ENCODE measurements around the gene PARVG.
A peak's percentile ranks its signal among the peaks of the same experiment; 100 is the strongest.

PARVG gene

DNA sequence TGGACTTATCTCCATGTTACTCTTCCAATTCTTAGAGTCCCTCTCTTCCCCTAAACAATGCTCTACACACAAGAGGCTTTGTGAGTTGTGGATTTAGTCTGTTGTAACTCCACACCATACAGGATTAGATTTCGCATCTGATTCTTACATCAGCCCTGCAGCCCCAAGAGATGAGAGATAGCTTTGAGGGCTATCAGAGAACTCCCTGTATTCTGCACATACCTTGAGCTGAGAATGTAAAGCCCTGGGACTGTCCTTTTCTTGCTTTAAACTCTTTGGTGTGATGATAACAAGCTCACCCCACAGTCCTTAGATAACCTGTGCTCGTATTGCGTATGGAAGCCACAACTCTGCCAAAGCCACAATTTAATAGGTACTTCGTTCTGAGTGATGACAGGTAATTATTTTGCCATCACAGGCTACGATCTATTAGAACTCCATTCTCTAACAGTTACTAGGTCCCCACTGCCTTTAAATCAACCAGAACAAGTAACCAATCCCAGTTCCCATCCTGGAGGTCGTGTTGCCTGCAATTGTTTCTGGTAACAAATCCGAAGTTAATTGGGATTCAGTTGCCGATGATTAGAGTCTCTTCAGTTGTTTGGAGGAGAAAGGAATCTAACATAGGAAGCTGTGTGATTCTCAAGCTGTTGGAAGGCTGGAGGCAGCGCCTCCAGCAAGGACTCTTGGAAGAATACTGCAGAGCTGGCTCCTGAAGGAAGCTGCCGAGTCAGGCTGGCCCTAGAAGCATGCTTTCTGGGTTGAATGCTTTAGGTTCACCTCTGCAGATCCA is 1.3 kb upstream of the PARVG start:
- no peak for TF ChIP-seq GATA1 (IDR thresholded peaks at IDR 0.05; ENCODE audit: low read depth, low read length)
- TF ChIP-seq POLR2A (IDR thresholded peaks at IDR 0.05; ENCODE audit: low read length), result no peak
- no peak for DNase-seq

DNA sequence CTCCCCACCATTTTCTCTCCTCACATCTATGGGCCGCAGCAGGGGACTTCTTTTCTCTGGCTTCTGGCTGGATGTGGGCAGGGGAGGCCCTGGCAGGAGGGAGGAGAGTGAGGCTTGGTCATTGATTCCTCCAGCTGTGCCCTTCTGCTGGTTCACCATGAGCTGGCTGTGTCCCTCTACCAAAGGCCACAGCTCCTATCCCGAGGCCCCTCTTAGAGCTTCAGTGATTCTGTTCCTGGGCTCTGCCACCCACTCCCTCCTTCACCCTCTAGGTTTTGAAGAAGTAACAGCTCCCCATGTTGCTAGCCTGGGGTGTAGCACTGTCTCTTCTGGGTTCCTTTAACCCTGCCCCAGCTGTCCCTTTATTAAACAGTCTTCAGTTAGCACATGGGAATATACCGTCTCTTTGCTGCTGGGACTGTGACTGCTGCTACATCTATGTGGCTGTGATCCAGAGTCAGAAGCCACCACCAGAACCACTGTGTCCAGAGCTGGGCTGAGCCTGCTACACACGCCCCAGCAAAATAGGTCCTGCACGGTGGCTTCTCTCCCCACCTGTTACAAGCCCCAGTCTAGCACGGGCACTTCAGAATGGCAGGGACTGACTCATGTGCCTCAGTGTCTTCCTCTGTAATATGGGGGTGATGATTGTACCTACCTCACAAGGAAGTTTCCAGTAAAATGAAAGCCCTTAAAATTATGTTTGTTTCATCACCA is 578 bp upstream of the PARVG start:
- no peak for DNase-seq
- no peak for TF ChIP-seq POLR2A (IDR thresholded peaks at IDR 0.05; ENCODE audit: low read length)
- TF ChIP-seq GATA1 (IDR thresholded peaks at IDR 0.05; ENCODE audit: low read depth, low read length), result no peak

GRCh38 chr22:44181033-44181911 is 547 bp downstream of the PARVG start:
- TF ChIP-seq POLR2A (IDR thresholded peaks at IDR 0.05; ENCODE audit: low read length) (no peak), GATA1 (IDR thresholded peaks at IDR 0.05; ENCODE audit: low read depth, low read length) (no peak)
- DNase-seq, result peak in 1 of 2 experiments; percentile 9

- TF ChIP-seq POLR2A (IDR thresholded peaks at IDR 0.05; ENCODE audit: low read length) (no peak), GATA1 (IDR thresholded peaks at IDR 0.05; ENCODE audit: low read depth, low read length) (no peak)
- no peak for DNase-seq
Observed at GRCh38 chr22:44181912-44182587, 1.3 kb downstream of the PARVG start.

GRCh38 chr22:44182588-44183286 is 2.0 kb downstream of the PARVG start:
- no peak for DNase-seq
- TF ChIP-seq GATA1 (IDR thresholded peaks at IDR 0.05; ENCODE audit: low read depth, low read length) (no peak), POLR2A (IDR thresholded peaks at IDR 0.05; ENCODE audit: low read length) (no peak)

GRCh38 chr22:44183287-44183588 is 2.5 kb downstream of the PARVG start:
- TF ChIP-seq GATA1 (IDR thresholded peaks at IDR 0.05; ENCODE audit: low read depth, low read length) (no peak), POLR2A (IDR thresholded peaks at IDR 0.05; ENCODE audit: low read length) (no peak)
- DNase-seq, result no peak

DNA sequence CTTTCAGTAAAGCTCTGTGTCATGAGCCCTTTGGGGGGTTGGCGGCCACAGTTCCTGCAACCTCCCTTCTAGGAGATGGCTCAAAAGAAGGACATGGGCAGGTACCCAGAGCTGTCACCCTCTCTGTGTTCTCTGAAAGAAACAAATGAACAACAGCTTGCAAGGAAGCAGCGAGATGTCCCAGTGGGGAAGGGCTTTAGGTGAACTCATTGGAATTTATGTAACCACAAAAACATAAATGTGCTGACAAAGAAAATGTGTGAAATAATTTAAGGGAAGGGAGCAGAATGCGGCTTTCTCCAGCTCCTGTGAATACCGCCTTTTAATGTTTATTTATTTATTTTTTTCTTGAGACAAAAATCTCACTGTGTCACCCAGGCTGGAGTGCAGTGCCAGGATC is 3.3 kb downstream of the PARVG start:
- DNase-seq, result no peak
- TF ChIP-seq GATA1 (IDR thresholded peaks at IDR 0.05; ENCODE audit: low read depth, low read length) (no peak), POLR2A (IDR thresholded peaks at IDR 0.05; ENCODE audit: low read length) (no peak)

GRCh38 chr22:44185237-44186120 is 4.8 kb downstream of the PARVG start:
- no peak for DNase-seq
- TF ChIP-seq POLR2A (IDR thresholded peaks at IDR 0.05; ENCODE audit: low read length) (no peak), GATA1 (IDR thresholded peaks at IDR 0.05; ENCODE audit: low read depth, low read length) (no peak)

DNA sequence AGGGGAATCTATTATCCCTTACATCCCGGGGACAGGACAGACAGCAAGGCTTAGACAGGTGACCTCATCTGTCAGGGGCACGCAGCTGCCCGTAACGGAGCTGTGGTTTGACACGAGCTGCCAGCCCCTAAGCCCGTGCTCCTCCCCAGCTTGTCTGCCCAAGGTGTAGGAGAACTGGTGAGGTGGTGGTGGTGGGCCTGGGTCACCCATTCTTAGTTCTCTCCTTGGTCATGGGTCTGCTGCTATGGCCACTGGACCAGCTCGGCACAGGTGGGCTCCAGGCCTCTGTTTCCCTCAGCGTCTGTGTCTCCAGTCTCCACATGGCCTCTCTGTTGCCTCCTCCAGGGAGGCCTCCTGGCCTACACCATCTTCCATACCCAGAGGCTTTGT is 5.4 kb downstream of the PARVG start:
- no peak for DNase-seq
- TF ChIP-seq POLR2A (IDR thresholded peaks at IDR 0.05; ENCODE audit: low read length) (no peak), GATA1 (IDR thresholded peaks at IDR 0.05; ENCODE audit: low read depth, low read length) (no peak)

- no peak for TF ChIP-seq POLR2A (IDR thresholded peaks at IDR 0.05; ENCODE audit: low read length)
- TF ChIP-seq GATA1 (IDR thresholded peaks at IDR 0.05; ENCODE audit: low read depth, low read length), result no peak
Observed at GRCh38 chr22:44186737-44187136, 6.0 kb downstream of the PARVG start.

GRCh38 chr22:44187652-44188230 is 7.0 kb downstream of the PARVG start:
- TF ChIP-seq POLR2A (IDR thresholded peaks at IDR 0.05; ENCODE audit: low read length) (no peak), GATA1 (IDR thresholded peaks at IDR 0.05; ENCODE audit: low read depth, low read length) (no peak)
- DNase-seq, result no peak

More at GRCh38 chr22:44186737-44187136, 6.0 kb downstream of the PARVG start:
- no peak for DNase-seq

- no peak for TF ChIP-seq POLR2A (IDR thresholded peaks at IDR 0.05; ENCODE audit: low read length)
- no peak for TF ChIP-seq GATA1 (IDR thresholded peaks at IDR 0.05; ENCODE audit: low read depth, low read length)
- no peak for DNase-seq
Observed at GRCh38 chr22:44188316-44188715, 7.6 kb downstream of the PARVG start.

Measured in erythroblast (primary cell).